GM20000 (cell line): ENCODE data around the gene KCNH3.

Source experiments
- DNase-seq: peaks from one replicate; pipeline ENCODE4 v3.0.0; 2012; ENCODE audit warnings: low spot score
- CTCF ChIP-seq: IDR thresholded peaks from 2 replicates; pipeline ENCODE4 v1.5.1; 2012; ENCODE audit warnings: mild to moderate bottlenecking, control low read depth; ENCODE audit errors: extremely low read depth, missing control alignments

Gene KCNH3

GRCh38 chr12:49518914-49519573, 19.8 kb upstream of the KCNH3 start:
- TF ChIP-seq CTCF = no peak
- no peak for DNase-seq

GRCh38 chr12:49519574-49519936, 19.3 kb upstream of the KCNH3 start:
- no peak for TF ChIP-seq CTCF
- no peak for DNase-seq

GRCh38 chr12:49521389-49521788, 17.4 kb upstream of the KCNH3 start:
- no peak for TF ChIP-seq CTCF

GRCh38 chr12:49524660-49525324, 14.0 kb upstream of the KCNH3 start:
- TF ChIP-seq CTCF = no peak
- DNase-seq = no peak

More at GRCh38 chr12:49521389-49521788, 17.4 kb upstream of the KCNH3 start:
- no peak for DNase-seq

GRCh38 chr12:49525942-49526341, 12.9 kb upstream of the KCNH3 start:
- TF ChIP-seq CTCF = no peak
- DNase-seq = no peak

GRCh38 chr12:49527361-49528130, 11.3 kb upstream of the KCNH3 start:
- no peak for DNase-seq
- no peak for TF ChIP-seq CTCF

GRCh38 chr12:49529414-49529813, 9.4 kb upstream of the KCNH3 start:
- DNase-seq = no peak
- no peak for TF ChIP-seq CTCF
